Measurements from ENCODE around the gene PRG3. TPM values are rescaled to one million over a fixed set of nuclear protein-coding genes. Genes with fewer than 3 reads are reported as not detected.

The PRG3 gene
- total RNA-seq, 1 donor from 2014 or later: not detected

DNA sequence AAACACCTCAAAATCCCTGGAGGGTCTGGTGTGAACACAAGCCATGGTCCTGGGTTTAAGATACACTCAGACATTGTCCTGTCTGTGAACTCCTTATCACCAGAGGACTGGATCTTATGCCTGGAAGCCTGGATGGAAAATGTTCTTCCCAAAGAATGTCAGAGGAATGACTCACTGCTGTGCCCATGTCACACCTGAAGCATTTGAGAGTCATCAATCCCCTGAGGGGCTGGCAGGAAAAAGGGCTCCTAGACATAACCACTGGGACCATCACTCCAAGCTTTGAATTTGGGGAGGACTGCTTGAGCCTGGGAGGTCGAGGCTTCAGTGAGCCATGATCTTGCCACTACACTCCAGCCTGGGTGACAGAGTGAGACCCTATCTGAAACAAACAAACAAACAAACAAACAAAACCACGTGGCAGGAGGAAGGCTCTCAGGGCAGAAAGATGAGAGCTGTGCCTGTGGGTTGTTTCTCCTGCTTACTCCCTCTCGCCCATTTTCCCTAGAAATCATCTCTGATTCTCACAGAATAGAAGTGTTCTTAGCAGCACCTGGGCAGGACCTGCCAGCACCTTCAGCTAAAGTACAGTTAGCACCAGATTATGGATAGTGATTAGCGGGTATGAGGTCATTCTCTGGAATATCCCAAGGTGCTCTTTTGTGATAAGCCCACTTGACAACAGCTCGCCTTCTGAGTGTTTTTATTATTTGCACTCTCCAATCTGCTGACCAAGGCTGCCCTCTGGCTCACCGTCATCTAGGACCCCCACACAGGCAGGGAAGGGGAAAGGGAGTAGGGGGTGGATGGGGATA, 21.4 kb upstream of the PRG3 start:
- no peak overlapping the region for H3K4me3 Mint-ChIP-seq
- no peaks in the 10 kb centered on the region for H3K4me1 Mint-ChIP-seq
- peaks cover 13% of the 10 kb centered on the region for H3K27me3 Mint-ChIP-seq (ENCODE audit: low read depth)
- TF ChIP-seq, protein P1, sequence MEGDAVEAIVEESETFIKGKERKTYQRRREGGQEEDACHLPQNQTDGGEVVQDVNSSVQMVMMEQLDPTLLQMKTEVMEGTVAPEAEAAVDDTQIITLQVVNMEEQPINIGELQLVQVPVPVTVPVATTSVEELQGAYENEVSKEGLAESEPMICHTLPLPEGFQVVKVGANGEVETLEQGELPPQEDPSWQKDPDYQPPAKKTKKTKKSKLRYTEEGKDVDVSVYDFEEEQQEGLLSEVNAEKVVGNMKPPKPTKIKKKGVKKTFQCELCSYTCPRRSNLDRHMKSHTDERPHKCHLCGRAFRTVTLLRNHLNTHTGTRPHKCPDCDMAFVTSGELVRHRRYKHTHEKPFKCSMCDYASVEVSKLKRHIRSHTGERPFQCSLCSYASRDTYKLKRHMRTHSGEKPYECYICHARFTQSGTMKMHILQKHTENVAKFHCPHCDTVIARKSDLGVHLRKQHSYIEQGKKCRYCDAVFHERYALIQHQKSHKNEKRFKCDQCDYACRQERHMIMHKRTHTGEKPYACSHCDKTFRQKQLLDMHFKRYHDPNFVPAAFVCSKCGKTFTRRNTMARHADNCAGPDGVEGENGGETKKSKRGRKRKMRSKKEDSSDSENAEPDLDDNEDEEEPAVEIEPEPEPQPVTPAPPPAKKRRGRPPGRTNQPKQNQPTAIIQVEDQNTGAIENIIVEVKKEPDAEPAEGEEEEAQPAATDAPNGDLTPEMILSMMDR (IDR thresholded peaks at IDR 0.05; ENCODE audit: unreplicated experiment): no peak
- DNase-seq (ENCODE audit: low spot score in 2 of 2, unreplicated experiment in 2 of 2): no peak
- H3K36me3 Mint-ChIP-seq: peaks cover 3% of the 10 kb centered on the region
- no peaks in the 10 kb centered on the region for H3K9me3 Mint-ChIP-seq
- H3K27ac Mint-ChIP-seq: no peak overlapping the region

DNA sequence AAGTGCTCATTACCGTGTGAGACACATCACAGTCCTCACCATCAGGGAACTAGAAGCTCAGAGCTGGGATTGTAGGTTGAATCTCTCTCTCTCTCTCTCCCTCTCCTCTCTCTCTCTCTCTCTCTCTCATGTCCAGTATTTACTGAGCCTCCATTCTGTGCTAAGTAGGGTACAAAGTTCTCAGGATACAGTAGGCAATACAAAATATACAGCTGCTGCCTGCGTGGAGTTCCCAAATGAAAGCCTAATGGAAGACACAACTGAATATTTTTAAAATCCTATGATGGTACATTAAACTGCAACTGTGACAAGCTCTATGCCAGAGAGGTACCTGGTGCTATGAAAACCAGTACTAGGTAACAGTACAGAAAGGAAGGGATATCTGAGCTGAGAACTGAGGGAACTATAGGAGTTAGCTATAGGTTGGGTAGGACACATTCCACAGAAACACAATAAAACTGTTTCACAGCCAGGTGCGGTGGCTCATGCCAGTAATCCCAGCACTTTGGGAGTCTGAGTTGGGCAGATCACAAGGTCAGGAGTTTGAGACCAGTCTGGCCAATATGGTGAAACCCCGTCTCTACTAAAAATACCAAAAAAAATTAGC, 19.1 kb upstream of the PRG3 start:
- Mint-ChIP-seq H3K9me3 (no peaks in the 10 kb centered on the region), H3K36me3 (no peaks in the 10 kb centered on the region)

DNA sequence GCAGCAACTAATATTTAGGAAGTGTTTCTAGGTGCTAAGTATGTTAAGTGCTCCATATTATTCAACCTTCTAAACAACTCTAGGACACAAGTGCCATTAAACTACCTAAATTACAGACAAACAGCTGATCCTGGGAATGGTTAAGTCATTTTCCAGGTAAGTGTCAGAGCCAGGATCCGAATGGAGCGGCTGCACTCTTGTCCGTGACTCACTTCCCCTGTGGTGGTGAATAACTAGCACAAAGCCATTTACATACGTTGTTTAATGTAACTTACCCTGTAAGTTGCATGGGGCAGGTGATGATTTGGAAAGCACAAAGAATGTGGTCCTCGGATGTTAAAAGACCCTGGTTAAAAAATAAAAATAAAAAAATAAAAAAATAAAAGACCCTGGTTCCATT, 18.3 kb upstream of the PRG3 start:
- Mint-ChIP-seq H3K4me3 (no peak overlapping the region), H3K36me3 (no peaks in the 10 kb centered on the region), H3K27ac (no peak overlapping the region), H3K4me1 (no peaks in the 10 kb centered on the region), H3K9me3 (no peaks in the 10 kb centered on the region), H3K27me3 (ENCODE audit: low read depth) (peaks cover 18% of the 10 kb centered on the region)
- DNase-seq (ENCODE audit: low spot score in 2 of 2, unreplicated experiment in 2 of 2): no peak
- TF ChIP-seq, protein P1 (IDR thresholded peaks at IDR 0.05; ENCODE audit: unreplicated experiment): no peak

More for the DNA sequence above, 19.1 kb upstream of the PRG3 start:
- Mint-ChIP-seq H3K4me3 (no peak overlapping the region), H3K27ac (no peak overlapping the region), H3K27me3 (ENCODE audit: low read depth) (peaks cover 13% of the 10 kb centered on the region), H3K4me1 (no peaks in the 10 kb centered on the region)
- TF ChIP-seq, protein P1 (IDR thresholded peaks at IDR 0.05; ENCODE audit: unreplicated experiment): no peak
- DNase-seq (ENCODE audit: low spot score in 2 of 2, unreplicated experiment in 2 of 2): no peak

DNA sequence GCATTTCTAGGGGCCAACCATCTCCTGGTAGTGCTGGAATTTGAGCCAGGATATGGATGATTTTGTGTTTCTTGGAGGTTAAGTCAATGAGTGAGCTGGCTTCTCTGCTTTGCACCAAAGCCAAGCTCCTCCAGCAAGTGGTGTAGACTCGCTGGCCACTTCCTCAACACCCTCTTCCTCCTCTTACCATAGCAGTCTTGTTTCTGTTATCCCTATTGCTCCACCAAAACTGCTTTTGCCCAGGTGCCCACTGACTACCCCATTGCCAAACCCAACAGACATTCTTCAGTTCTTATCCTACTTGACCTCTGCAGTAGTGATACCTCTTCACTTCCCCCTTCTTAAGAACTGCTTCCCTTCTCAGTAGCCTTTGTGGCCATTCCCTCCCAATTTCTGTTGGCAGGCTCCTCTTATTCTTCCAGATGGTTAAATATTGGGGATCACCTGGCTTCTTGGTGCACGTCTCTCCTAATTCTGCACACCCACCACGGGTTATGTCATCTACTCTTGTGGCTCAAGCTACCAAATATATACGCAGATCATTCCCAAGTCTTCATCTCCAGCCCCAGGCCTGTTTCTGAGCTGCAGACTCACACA, 16.5 kb upstream of the PRG3 start:
- no peak for DNase-seq (ENCODE audit: low spot score in 2 of 2, unreplicated experiment in 2 of 2)
- Mint-ChIP-seq H3K27ac (no peak overlapping the region), H3K4me3 (no peak overlapping the region), H3K36me3 (no peaks in the 10 kb centered on the region), H3K27me3 (ENCODE audit: low read depth) (peaks cover 29% of the 10 kb centered on the region), H3K4me1 (no peaks in the 10 kb centered on the region), H3K9me3 (no peaks in the 10 kb centered on the region)
- TF ChIP-seq, protein P1 (IDR thresholded peaks at IDR 0.05; ENCODE audit: unreplicated experiment): no peak

DNA sequence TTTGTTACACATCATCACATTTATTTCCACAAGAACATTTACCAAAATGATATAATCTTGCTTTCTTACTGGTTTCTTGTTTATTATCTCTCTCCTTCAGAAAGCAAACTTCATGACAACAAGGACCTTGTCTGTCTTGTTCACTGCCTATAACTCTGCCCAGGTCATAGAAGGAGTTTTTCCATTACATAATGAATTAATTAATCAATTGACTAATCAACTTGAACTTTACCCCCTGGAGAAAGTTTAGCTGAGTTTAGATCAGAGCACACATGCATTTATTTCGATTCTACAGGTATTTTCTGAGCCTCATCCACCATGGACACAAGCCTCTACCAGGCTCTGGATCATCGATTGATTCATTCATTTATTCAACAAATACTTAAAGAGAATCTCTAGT, 15.8 kb upstream of the PRG3 start:
- no peak for DNase-seq (ENCODE audit: low spot score in 2 of 2, unreplicated experiment in 2 of 2)
- Mint-ChIP-seq H3K9me3 (no peaks in the 10 kb centered on the region), H3K4me1 (no peaks in the 10 kb centered on the region)

More for the DNA sequence above, 15.8 kb upstream of the PRG3 start:
- Mint-ChIP-seq H3K27me3 (ENCODE audit: low read depth) (peaks cover 34% of the 10 kb centered on the region), H3K4me3 (no peak overlapping the region), H3K27ac (no peak overlapping the region), H3K36me3 (no peaks in the 10 kb centered on the region)
- TF ChIP-seq, protein P1 (IDR thresholded peaks at IDR 0.05; ENCODE audit: unreplicated experiment): no peak
